IMR-90 (cell line): ENCODE results near the gene TMEM200C. TPM values are rescaled to one million over a fixed set of nuclear protein-coding genes. Genes with fewer than 3 reads are reported as not detected.

Experiments used
- ATAC-seq: fragments of 200-7000 bp; cut with Tn5 transposase; 2 replicates; pipeline ENCODE4 v1.9.1; 2020; ENCODE audit warnings: low read depth, mild to moderate bottlenecking, moderate library complexity
- BruUV-seq: library from RNA; stranded (reverse); fragments of 400-500 nt; replicated peaks from 2 replicates; lab custom pipeline; 2021; lab: Mats Ljungman, UMichigan
- CTCF ChIA-PET: fragments of 300-600 bp; formaldehyde crosslinking; extraction: SDS; loops from one replicate; lab custom pipeline; 2021; ENCODE audit warnings: antibody characterized with exemption; lab: Yijun Ruan, JAX
- POLR2A ChIA-PET: fragments of 300-600 bp; sonication (Branson Sonifier 250); formaldehyde crosslinking; loops from one replicate; lab custom pipeline; 2022; ENCODE audit warnings: antibody characterized with exemption; ENCODE audit not compliant: unreplicated experiment; lab: Charles Lee
- DNase-seq: peaks from one replicate; pipeline ENCODE4 v3.0.0; 2013
- H2AFZ ChIP-seq: replicated peaks from 2 replicates; pipeline ENCODE3; 2013; ENCODE audit warnings: low read length, mild to moderate bottlenecking; ENCODE audit not compliant: poor library complexity
- H2AK5ac ChIP-seq: 2 replicates; pipeline ENCODE4 v1.6.1; 2013; ENCODE audit warnings: low read depth, low read length, inconsistent platforms
- H2AK9ac ChIP-seq: replicated peaks from 2 replicates; pipeline ENCODE3; 2013; ENCODE audit warnings: mild to moderate bottlenecking, low read depth, low read length, moderate library complexity; ENCODE audit not compliant: poor library complexity
- H2BK120ac ChIP-seq: 2 replicates; pipeline ENCODE4 v1.6.1; 2013; ENCODE audit warnings: low read depth, low read length, inconsistent platforms
- H2BK15ac ChIP-seq: 3 replicates; pipeline ENCODE4 v1.6.1; 2013; ENCODE audit warnings: low read depth, low read length, inconsistent platforms
- H2BK20ac ChIP-seq: 2 replicates; pipeline ENCODE4 v1.6.1; 2013; ENCODE audit warnings: low read depth, mild to moderate bottlenecking, inconsistent platforms, low read length, moderate library complexity
- H2BK5ac ChIP-seq: 2 replicates; pipeline ENCODE4 v1.6.1; 2013; ENCODE audit warnings: mild to moderate bottlenecking, low read depth, low read length, inconsistent platforms; ENCODE audit not compliant: poor library complexity, severe bottlenecking
- H3K14ac ChIP-seq: replicated peaks from 2 replicates; pipeline ENCODE4 v1.6.1; 2013; ENCODE audit warnings: low read depth, low read length, inconsistent platforms
- H3K18ac ChIP-seq: 2 replicates; pipeline ENCODE4 v1.6.1; 2013; ENCODE audit warnings: low read depth, low read length, control low read depth
- H3K23ac ChIP-seq: 2 replicates; pipeline ENCODE4 v1.6.1; 2013; ENCODE audit warnings: low read depth, low read length, inconsistent platforms
- H3K27ac ChIP-seq: 2 replicates; pipeline ENCODE4 v1.5.1; 2013; ENCODE audit warnings: mild to moderate bottlenecking, control low read depth, low read length; ENCODE audit not compliant: insufficient read depth
- H3K27me3 ChIP-seq: 2 replicates; pipeline ENCODE4 v1.6.1; 2013; ENCODE audit warnings: low read length; ENCODE audit not compliant: control insufficient read depth, insufficient read depth
- H3K36me3 ChIP-seq: 2 replicates; pipeline ENCODE4 v1.6.1; 2013; ENCODE audit warnings: low read length, mixed read lengths; ENCODE audit not compliant: control insufficient read depth, insufficient read depth
- H3K4ac ChIP-seq: 2 replicates; pipeline ENCODE4 v1.6.1; 2013; ENCODE audit warnings: low read depth, low read length, inconsistent platforms
- H3K4me1 ChIP-seq: 2 replicates; pipeline ENCODE4 v1.6.1; 2013; ENCODE audit warnings: low read length, mixed read lengths; ENCODE audit not compliant: control insufficient read depth, insufficient read depth
- H3K4me2 ChIP-seq: 2 replicates; pipeline ENCODE4 v1.6.1; 2013; ENCODE audit warnings: low read depth, mild to moderate bottlenecking, control low read depth, low read length, moderate library complexity
- H3K4me3 ChIP-seq: 2 replicates; pipeline ENCODE4 v1.5.1; 2013; ENCODE audit warnings: low read depth, mild to moderate bottlenecking, control low read depth, low read length, moderate library complexity; ENCODE audit not compliant: insufficient read depth
- H3K56ac ChIP-seq: 2 replicates; pipeline ENCODE4 v1.6.1; 2013; ENCODE audit warnings: low read length, inconsistent platforms; ENCODE audit not compliant: insufficient read depth; ENCODE audit errors: extremely low read depth
- H3K79me1 ChIP-seq, 2 experiments: 2 replicates each; pipeline ENCODE4 v1.6.1; 2013; ENCODE audit warnings: low read length in 2 of 2, inconsistent platforms in 1 of 2, low read depth in 1 of 2
- H3K9ac ChIP-seq: 2 replicates; pipeline ENCODE4 v1.6.1; 2013; ENCODE audit warnings: low read depth, low read length, control low read depth
- H3K9me1 ChIP-seq: 2 replicates; pipeline ENCODE4 v1.6.1; 2013; ENCODE audit warnings: low read length, inconsistent platforms; ENCODE audit not compliant: insufficient read depth
- H3K9me3 ChIP-seq: 2 replicates; pipeline ENCODE4 v1.6.1; 2013; ENCODE audit warnings: low read length; ENCODE audit not compliant: control insufficient read depth, insufficient read depth
- H4K20me1 ChIP-seq: 2 replicates; pipeline ENCODE4 v1.6.1; 2013; ENCODE audit warnings: low read length, inconsistent platforms; ENCODE audit not compliant: insufficient read depth
- H4K5ac ChIP-seq: 2 replicates; pipeline ENCODE4 v1.6.1; 2013; ENCODE audit warnings: mild to moderate bottlenecking, low read depth, low read length, control low read depth
- H4K8ac ChIP-seq, 2 experiments: 2 replicates each; pipeline ENCODE4 v1.6.1; 2013; ENCODE audit warnings: low read depth in 2 of 2, low read length in 2 of 2, control low read depth in 1 of 2, inconsistent platforms in 1 of 2
- H4K91ac ChIP-seq: 2 replicates; pipeline ENCODE4 v1.6.1; 2013; ENCODE audit warnings: low read depth, low read length, inconsistent platforms; ENCODE audit not compliant: insufficient read depth
- MAZ ChIP-seq: IDR thresholded peaks from 2 replicates; pipeline ENCODE4 v1.6.1; 2012; ENCODE audit warnings: low read depth, mild to moderate bottlenecking, low read length, improper control_type of control experiment, moderate library complexity, borderline replicate concordance
- WGBS, 2 experiments: methylation state at CpG; one replicate each; pipeline versions ENCODE4 v1.1.5 to v1.1.7; 2013; ENCODE audit warnings: missing lambda C conversion rate in 2 of 2; ENCODE audit not compliant: insufficient read length in 1 of 2; ENCODE audit errors: extremely low coverage in 2 of 2; 5-methylcytosine and 5-hydroxymethylcytosine counted together
- dilution Hi-C: fragments of 300-500 bp; cut with HindIII; formaldehyde crosslinking; loops from one replicate; pipeline ENCODE4 v1.14.3; 2018; ENCODE audit warnings: low sequenced_read_pairs; ENCODE audit not compliant: unreplicated experiment
- in situ Hi-C: fragments of 300-500 bp; cut with MboI; formaldehyde crosslinking; loops from 3 replicates; pipeline ENCODE4 v1.14.3; 2019; ENCODE audit warnings: low sequenced_read_pairs, inconsistent platforms, mixed read lengths
- intact Hi-C: fragments of 100-400 bp; cut with micrococcal nuclease; formaldehyde crosslinking; loops from 2 replicates; pipeline ENCODE4 v1.10.0; 2022
- polyA plus RNA-seq, 3 experiments: library from polyadenylated mRNA; depleted of rRNA; stranded (reverse); fragments of >200 nt; gene quantifications; 2 replicates each; pipeline ENCODE4 v1.2.3, GENCODE V29; 2012; ENCODE audit warnings: low replicate concordance in 1 of 3
- total RNA-seq: library from RNA; depleted of rRNA; stranded (reverse); fragments of >200 nt; gene quantifications from 2 replicates; pipeline ENCODE4 v1.2.3, GENCODE V29; 2012
- TF ChIP-seq, protein P1 (sequence below): conservative IDR thresholded peaks from 2 replicates; pipeline ENCODE4 v1.5.1; 2012; ENCODE audit warnings: mild to moderate bottlenecking, low read depth, low read length, improper control_type of control experiment

TMEM200C gene
- total and polyA plus RNA-seq, 2 of the 4 experiments (the other 2 are of a cell fraction): 1.4 to 2.5 TPM

DNA sequence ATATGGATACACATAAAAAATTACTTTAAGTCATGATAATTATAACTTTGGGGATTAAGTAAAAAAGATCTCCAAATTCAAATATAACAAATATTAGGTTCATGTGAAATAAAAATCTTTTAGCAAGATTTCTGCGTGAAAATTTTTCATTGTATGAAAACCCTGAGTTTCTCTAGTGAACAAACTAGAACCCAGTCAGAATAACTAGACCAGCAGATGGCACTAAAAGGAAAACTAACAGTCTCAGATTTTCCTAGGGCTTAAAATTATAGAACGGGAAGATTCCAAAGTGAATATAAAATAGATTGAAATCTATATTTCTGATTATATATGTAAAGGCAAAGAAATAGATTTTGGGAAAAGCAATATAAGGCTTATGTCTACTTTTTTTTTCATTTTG is 43.3 kb downstream of the TMEM200C start:
- Histone ChIP-seq H4K20me1 (no peaks in the 10 kb centered on the region), H3K9me1 (no peaks in the 10 kb centered on the region), H2BK5ac (no peak overlapping the region), H2AFZ (no peak overlapping the region), H3K4me2 (no peak overlapping the region), H2BK20ac (no peak overlapping the region), H3K27me3 (peaks cover 5% of the 10 kb centered on the region), H4K5ac (no peak overlapping the region), H3K14ac (no peak overlapping the region), H3K9ac (no peak overlapping the region), H3K4me3 (no peak overlapping the region), H2AK9ac (no peak overlapping the region), H2BK15ac (no peak overlapping the region), H3K79me1 (no peaks in the 10 kb centered on the region), H3K4ac (no peak overlapping the region), H3K27ac (no peak overlapping the region), H4K8ac (no peak overlapping the region), H4K91ac (no peak overlapping the region), H2BK120ac (no peak overlapping the region), H3K36me3 (no peaks in the 10 kb centered on the region), H3K9me3 (no peaks in the 10 kb centered on the region), H2AK5ac (no peak overlapping the region), H3K56ac (no peak overlapping the region), H3K23ac (no peak overlapping the region), H3K4me1 (no peaks in the 10 kb centered on the region), H3K18ac (no peak overlapping the region)
- dilution Hi-C loops (no loop called here), intact Hi-C loops (no loop called here), in situ Hi-C loops (loop anchor here (25.0 kb wide), 1 partner anchor 660 kb away; no protein-coding TSS in a partner anchor)
- CTCF ChIA-PET: no interaction called here
- TF ChIP-seq, protein P1, sequence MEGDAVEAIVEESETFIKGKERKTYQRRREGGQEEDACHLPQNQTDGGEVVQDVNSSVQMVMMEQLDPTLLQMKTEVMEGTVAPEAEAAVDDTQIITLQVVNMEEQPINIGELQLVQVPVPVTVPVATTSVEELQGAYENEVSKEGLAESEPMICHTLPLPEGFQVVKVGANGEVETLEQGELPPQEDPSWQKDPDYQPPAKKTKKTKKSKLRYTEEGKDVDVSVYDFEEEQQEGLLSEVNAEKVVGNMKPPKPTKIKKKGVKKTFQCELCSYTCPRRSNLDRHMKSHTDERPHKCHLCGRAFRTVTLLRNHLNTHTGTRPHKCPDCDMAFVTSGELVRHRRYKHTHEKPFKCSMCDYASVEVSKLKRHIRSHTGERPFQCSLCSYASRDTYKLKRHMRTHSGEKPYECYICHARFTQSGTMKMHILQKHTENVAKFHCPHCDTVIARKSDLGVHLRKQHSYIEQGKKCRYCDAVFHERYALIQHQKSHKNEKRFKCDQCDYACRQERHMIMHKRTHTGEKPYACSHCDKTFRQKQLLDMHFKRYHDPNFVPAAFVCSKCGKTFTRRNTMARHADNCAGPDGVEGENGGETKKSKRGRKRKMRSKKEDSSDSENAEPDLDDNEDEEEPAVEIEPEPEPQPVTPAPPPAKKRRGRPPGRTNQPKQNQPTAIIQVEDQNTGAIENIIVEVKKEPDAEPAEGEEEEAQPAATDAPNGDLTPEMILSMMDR: peak; percentile 19; the same call in 1 of the 2 replicates
- TF ChIP-seq MAZ: no peak
- no TSS peak for BruUV-seq
- ATAC-seq: no peak
- POLR2A ChIA-PET: no interaction called here
- no CpG with 5 or more reads among the region's 2 CpGs for WGBS, 2 experiments
- DNase-seq: no peak
